ENCODE results near the gene RBM15B. TPM values are rescaled to one million over a fixed set of nuclear protein-coding genes. Genes with fewer than 3 reads are reported as not detected.

RBM15B gene
- total RNA-seq, 1 experiment from 2014 or later = 30.9 TPM

GRCh38 chr3:51373658-51374421 is 17.2 kb upstream of the RBM15B start:
- DNase-seq (ENCODE audit: low read depth, low spot score) (no peak), ATAC-seq (no peak)
- ChIA-PET POLR2A (no interaction called here), CTCF (no interaction called here)
- no peaks in the 10 kb centered on the region for H3K9me3 ChIP-seq (ENCODE audit: control insufficient read depth, insufficient read depth, low read depth, low read length)
- H3K4me1 ChIP-seq (ENCODE audit: control insufficient read depth, insufficient read depth, low read length) = no peaks in the 10 kb centered on the region
- TF ChIP-seq POLR2AphosphoS5 (IDR thresholded peaks at IDR 0.05; ENCODE audit: low read depth, low read length) (no peak), SIN3A (IDR thresholded peaks at IDR 0.05; ENCODE audit: borderline replicate concordance, insufficient read depth, low read depth, low read length) (no peak), CTCF (IDR thresholded peaks at IDR 0.05) (no peak), REST (IDR thresholded peaks at IDR 0.05; ENCODE audit: insufficient read depth in 1 of 2, low read depth in 2 of 2, low read length in 1 of 2) (no peak), TCF7L2 (IDR thresholded peaks at IDR 0.05; ENCODE audit: low read depth, low read length) (no peak)
- H3K36me3 ChIP-seq (ENCODE audit: control insufficient read depth, insufficient read depth, low read length) = no peaks in the 10 kb centered on the region
- intact Hi-C loops (cut with micrococcal nuclease; ENCODE audit: unreplicated experiment) (loop anchor here (2.0 to 10.0 kb wide), 4 partner anchors 273 to 757 kb away; partner anchors contain the start of genes DOCK3 and MAPKAPK3), in situ Hi-C loops (cut with HindIII; ENCODE audit: low pct_unique_long_range_greater_than_20kb, low sequenced_read_pairs) (no loop called here)
- H3K27me3 ChIP-seq (ENCODE audit: control insufficient read depth, insufficient read depth, low read length) = no peaks in the 10 kb centered on the region
- H3K27ac ChIP-seq (ENCODE audit: low read length) = no peak overlapping the region
- H3K4me3 ChIP-seq (ENCODE audit: low read depth in 2 of 2, low read length in 2 of 2) = no peak overlapping the region
- BruUV-seq (replicated peaks) = no TSS peak

GRCh38 chr3:51374456-51374855 is 16.6 kb upstream of the RBM15B start:
- intact Hi-C loops (cut with micrococcal nuclease; ENCODE audit: unreplicated experiment) = loop anchor here (10.0 kb wide), 1 partner anchor 700 kb away; the partner anchor contains the start of gene DOCK3
- Histone ChIP-seq H3K9me3 (ENCODE audit: control insufficient read depth, insufficient read depth, low read depth, low read length) (no peaks in the 10 kb centered on the region), H3K27me3 (ENCODE audit: control insufficient read depth, insufficient read depth, low read length) (no peaks in the 10 kb centered on the region), H3K4me1 (ENCODE audit: control insufficient read depth, insufficient read depth, low read length) (no peaks in the 10 kb centered on the region), H3K36me3 (ENCODE audit: control insufficient read depth, insufficient read depth, low read length) (no peaks in the 10 kb centered on the region), H3K4me3 (ENCODE audit: low read depth in 2 of 2, low read length in 2 of 2) (no peak overlapping the region), H3K27ac (ENCODE audit: low read length) (no peak overlapping the region)
- in situ Hi-C loops (cut with HindIII; ENCODE audit: low pct_unique_long_range_greater_than_20kb, low sequenced_read_pairs) = no loop called here
- ATAC-seq (no peak), DNase-seq (ENCODE audit: low read depth, low spot score) (no peak)
- no TSS peak for BruUV-seq (replicated peaks)
- ChIA-PET CTCF (no interaction called here), POLR2A (no interaction called here)
- TF ChIP-seq REST (IDR thresholded peaks at IDR 0.05; ENCODE audit: insufficient read depth in 1 of 2, low read depth in 2 of 2, low read length in 1 of 2) (no peak), SIN3A (IDR thresholded peaks at IDR 0.05; ENCODE audit: borderline replicate concordance, insufficient read depth, low read depth, low read length) (no peak), CTCF (IDR thresholded peaks at IDR 0.05) (no peak), POLR2AphosphoS5 (IDR thresholded peaks at IDR 0.05; ENCODE audit: low read depth, low read length) (no peak), TCF7L2 (IDR thresholded peaks at IDR 0.05; ENCODE audit: low read depth, low read length) (no peak)

All from Panc1 (cell line).